IMR-90 (cell line): Measurements from ENCODE around the gene UST.

Experiments used
- BHLHE40 ChIP-seq: fragments of 150-350 bp; IDR thresholded peaks from 2 replicates; pipeline ENCODE4 v1.6.1; 2016; ENCODE audit warnings: mild to moderate bottlenecking, low read depth, low read length
- RFX5 ChIP-seq: IDR thresholded peaks from 2 replicates; pipeline ENCODE4 v1.8.0; 2012; ENCODE audit warnings: low read depth, mild to moderate bottlenecking, low read length, moderate library complexity
- TF ChIP-seq, protein P1 (sequence below): conservative IDR thresholded peaks from 2 replicates; pipeline ENCODE4 v1.5.1; 2012; ENCODE audit warnings: mild to moderate bottlenecking, low read depth, low read length, improper control_type of control experiment

GRCh38 chr6:148739822-148740128 lies 7.1 kb upstream of the UST start:
- TF ChIP-seq, protein P1, sequence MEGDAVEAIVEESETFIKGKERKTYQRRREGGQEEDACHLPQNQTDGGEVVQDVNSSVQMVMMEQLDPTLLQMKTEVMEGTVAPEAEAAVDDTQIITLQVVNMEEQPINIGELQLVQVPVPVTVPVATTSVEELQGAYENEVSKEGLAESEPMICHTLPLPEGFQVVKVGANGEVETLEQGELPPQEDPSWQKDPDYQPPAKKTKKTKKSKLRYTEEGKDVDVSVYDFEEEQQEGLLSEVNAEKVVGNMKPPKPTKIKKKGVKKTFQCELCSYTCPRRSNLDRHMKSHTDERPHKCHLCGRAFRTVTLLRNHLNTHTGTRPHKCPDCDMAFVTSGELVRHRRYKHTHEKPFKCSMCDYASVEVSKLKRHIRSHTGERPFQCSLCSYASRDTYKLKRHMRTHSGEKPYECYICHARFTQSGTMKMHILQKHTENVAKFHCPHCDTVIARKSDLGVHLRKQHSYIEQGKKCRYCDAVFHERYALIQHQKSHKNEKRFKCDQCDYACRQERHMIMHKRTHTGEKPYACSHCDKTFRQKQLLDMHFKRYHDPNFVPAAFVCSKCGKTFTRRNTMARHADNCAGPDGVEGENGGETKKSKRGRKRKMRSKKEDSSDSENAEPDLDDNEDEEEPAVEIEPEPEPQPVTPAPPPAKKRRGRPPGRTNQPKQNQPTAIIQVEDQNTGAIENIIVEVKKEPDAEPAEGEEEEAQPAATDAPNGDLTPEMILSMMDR, result no peak
- TF ChIP-seq BHLHE40 (no peak), RFX5 (no peak)
